Stimulated activated CD4-positive, alpha-beta T cell treated with anti-CD3 and anti-CD28 coated beads, Interleukin-2, amount 100 ng/mL, for 48 hours (primary cell): ENCODE data around the gene HM13.
"Not testable (repeated sequence)": the region's sequence is repeated elsewhere in the genome, so short reads cannot be mapped to it uniquely, and the experiment has no call there.

Experiments
- DNase-seq, 2 donors: peaks; one replicate each; pipeline ENCODE4 v3.0.0-alpha.2; 2020

Gene HM13

GRCh38 chr20:31593221-31594001 lies 79.2 kb downstream of the HM13 start:
- DNase-seq: no peak

- DNase-seq: no peak
Measured at GRCh38 chr20:31594002-31594557, 79.8 kb downstream of the HM13 start.

- DNase-seq: no peak
Measured at GRCh38 chr20:31594558-31595379, 80.5 kb downstream of the HM13 start.

- no peak for DNase-seq
Measured at GRCh38 chr20:31595380-31595653, 81.1 kb downstream of the HM13 start.

- DNase-seq: no peak
Measured at GRCh38 chr20:31595654-31596411, 81.6 kb downstream of the HM13 start.

- not testable (repeated sequence) for DNase-seq
Measured at GRCh38 chr20:31596412-31596715, 82.1 kb downstream of the HM13 start.

GRCh38 chr20:31596831-31597480 lies 82.7 kb downstream of the HM13 start:
- no peak for DNase-seq

GRCh38 chr20:31597481-31597855 lies 83.2 kb downstream of the HM13 start:
- DNase-seq: no peak

- no peak for DNase-seq
Measured at GRCh38 chr20:31602431-31602778, 88.2 kb downstream of the HM13 start.

- DNase-seq: peak; percentile 35 to 39
Measured at GRCh38 chr20:31602779-31603441, 88.7 kb downstream of the HM13 start.

GRCh38 chr20:31603822-31604566 lies 89.8 kb downstream of the HM13 start:
- DNase-seq: peak; percentile 61 to 65

GRCh38 chr20:31604567-31605030 lies 90.4 kb downstream of the HM13 start:
- no peak for DNase-seq

GRCh38 chr20:31605031-31605901 lies 91.0 kb downstream of the HM13 start, which contains the start of gene ID1:
Gene ID1 (plus strand): TSS chr20:31605289. CDS start chr20:31605388, 99 bp downstream.
- DNase-seq: peak; percentile 79 to 80

- no peak for DNase-seq
Measured at GRCh38 chr20:31605902-31606803, 91.9 kb downstream of the HM13 start.

GRCh38 chr20:31606804-31607639 lies 92.8 kb downstream of the HM13 start:
- DNase-seq: no peak

- DNase-seq: no peak
Measured at GRCh38 chr20:31607640-31608250, 93.5 kb downstream of the HM13 start.

- DNase-seq: no peak
Measured at GRCh38 chr20:31608251-31608945, 94.2 kb downstream of the HM13 start.
